Neural progenitor cell (in vitro differentiated cells): ENCODE measurements around the gene KRTAP10-6.

ENCODE experiments used
- CTCF ChIP-seq: fragments of 200-600 bp; sonication (generic); IDR thresholded peaks from 2 replicates; pipeline ENCODE4 v1.5.1; 2017; ENCODE audit warnings: antibody characterized with exemption, mild to moderate bottlenecking
- EZH2phosphoT487 ChIP-seq: fragments of 200-600 bp; sonication (generic); IDR thresholded peaks from 2 replicates; pipeline ENCODE4 v1.6.1; 2017; ENCODE audit warnings: antibody characterized with exemption

GRCh38 chr21:44596068-44596725 is 3.9 kb upstream of the KRTAP10-6 start:
- no peak for TF ChIP-seq CTCF
- no peak for TF ChIP-seq EZH2phosphoT487
